GM19467 (cell line): Measurements from ENCODE around the gene SLC24A1.
"Not testable (repeated sequence)": the region's sequence is repeated elsewhere in the genome, so short reads cannot be mapped to it uniquely, and the experiment has no call there.

Experiments used
- ATAC-seq: cut with Tn5 transposase; IDR thresholded peaks from one replicate; pipeline ENCODE4 v1.9.1; 2021; ENCODE audit warnings: mild to moderate bottlenecking, moderate library complexity; ENCODE audit not compliant: unreplicated experiment

SLC24A1 gene

DNA sequence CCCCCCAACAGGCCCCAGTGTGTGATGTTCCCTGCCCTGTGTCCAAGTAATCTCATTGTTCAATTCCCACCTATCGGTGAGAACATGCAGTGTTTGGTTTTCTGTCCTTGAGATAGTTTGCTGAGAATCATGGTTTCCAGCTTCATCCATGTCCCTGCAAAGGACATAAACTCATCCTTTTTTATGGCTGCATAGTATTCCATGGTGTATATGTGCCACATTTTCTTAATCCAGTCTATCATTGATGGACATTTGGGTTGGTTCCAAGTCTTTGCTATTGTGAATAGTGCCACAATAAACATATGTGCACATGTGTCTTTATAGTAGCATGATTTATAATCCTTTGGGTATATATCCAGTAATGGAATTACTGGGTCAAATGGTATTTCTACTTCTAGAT, 5.9 kb upstream of the SLC24A1 start:
- ATAC-seq, result not testable (repeated sequence)

DNA sequence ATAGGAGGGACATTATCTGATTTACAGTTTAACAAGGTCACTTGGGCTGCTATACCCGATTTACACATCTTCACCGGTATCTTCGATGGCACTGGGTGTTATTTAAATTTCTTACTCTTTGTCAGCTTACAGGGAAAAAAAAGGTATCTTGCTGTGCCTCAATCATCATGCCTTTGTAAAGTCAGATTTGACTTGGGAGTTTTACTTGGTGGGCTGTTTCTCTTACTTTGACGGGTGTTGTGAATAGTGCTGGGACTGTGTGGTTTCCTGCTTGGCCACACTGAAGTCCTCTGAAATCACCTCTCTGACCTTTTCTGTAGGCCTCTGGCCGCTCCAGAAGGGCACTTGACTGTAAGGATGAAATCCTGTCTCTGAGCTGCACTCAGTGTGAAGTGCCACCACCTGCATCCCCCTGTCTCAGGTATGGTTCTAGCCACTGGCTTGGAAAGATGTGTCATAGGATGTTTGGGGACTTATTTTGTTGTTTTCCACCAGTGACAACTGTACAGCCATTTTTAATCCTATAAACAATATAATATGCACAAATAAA, 3.1 kb upstream of the SLC24A1 start:
- ATAC-seq, result no peak

DNA sequence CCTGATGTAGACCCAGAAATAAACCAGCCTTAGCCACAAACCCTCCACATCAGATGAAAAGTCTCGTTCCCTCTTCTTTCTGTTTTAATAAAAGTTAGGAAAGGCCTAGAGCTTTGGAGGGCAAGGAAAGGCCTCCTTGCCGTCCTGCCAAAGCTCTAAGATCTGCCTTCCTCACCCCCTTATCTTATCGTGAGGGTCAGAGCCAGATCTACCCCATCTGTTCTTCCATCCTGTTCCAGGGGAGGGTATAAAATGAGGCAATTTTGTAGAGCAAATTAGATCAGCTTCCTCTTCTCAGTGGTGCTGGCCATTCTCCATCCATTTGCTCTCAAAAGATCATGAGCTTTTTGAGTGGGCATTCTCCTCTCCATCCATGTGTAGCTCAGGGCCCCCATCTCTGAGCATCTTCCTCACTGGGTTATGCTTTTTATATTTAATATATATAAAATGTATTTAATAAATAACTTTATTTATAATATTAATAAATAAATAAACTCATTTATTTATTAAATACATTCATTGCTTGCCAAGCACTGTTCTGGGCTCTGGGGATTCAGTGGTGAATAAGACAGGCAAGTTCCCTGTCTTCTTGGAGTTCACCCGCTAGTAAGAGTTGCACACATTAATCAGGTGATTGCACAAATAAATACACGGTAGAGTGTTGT, 2.0 kb upstream of the SLC24A1 start:
- no peak for ATAC-seq

DNA sequence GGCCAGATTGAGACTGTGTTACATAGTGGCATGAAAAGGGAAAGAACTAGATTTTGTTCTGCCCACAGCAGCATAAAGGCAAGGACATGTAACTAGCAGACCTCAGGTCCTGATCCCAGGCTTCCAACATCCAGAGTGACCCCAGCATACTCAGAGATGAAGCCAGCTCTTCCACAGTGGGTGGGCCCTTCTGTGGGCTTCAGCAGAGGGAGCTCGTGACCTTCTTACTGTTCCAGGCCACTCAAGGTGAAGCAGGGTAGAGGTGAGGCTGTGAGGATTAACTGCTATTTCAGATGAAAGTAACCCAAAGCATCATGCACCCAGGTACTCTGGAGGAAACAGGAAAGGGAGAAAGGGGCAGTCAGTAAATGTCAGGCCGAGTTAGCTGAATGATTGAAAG, 905 bp upstream of the SLC24A1 start:
- no peak for ATAC-seq

DNA sequence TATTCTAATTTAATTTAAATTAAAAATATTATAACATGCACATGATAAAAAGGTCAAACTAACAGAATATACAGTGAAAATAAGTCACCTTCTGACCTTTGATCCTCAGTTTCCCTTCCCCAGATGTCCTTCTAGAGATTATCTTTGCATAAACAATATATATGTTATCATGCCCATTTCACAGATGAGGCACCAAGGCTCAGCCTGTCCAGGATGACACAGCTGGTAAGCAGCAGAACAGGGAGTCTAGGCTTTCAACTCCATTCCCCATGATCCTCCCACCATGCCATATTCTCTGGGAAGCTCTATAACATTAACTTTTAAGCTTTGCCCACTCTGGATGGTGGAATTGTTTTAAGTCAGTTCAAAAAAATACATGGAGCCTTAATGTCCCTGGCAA, 1.4 kb downstream of the SLC24A1 start:
- no peak for ATAC-seq

DNA sequence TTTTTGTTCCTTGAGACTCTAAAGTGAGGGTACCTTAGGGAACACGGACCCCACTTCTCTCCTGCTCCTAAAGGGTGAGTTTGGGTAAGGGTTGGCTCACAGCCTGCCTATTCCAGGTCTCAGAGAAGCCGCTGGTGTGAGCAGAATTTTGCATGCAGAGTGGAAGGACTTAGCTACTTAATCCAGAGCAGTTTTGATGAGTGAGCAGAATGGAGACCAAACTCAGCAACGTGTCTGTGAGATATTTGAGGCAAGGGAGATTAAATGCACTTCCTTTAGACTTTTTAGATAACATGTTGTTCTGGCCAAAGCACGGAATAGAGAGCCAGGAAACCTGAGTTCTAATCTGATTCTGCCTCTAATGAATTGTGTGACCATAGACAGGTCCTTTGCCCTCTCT, 5.1 kb downstream of the SLC24A1 start:
- no peak for ATAC-seq

DNA sequence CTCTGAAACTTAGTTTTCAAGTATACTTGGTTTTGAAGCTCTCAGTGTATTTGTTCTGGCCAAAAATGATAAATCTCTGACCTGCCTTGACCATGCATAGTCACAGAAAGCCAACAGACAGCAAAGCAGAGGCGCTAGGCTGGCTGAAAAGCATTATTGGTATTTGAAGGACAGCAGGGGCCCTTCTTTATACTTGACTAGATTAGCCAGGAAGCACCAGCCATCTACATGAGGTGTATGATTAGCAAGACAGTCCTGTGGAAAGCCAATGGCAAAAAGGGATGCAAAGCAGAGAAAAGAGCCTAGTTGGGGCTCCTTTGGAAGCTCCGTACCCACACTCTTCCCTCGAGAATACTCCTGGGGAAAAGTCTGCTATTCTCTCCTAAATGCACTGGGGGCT, 7.8 kb downstream of the SLC24A1 start:
- no peak for ATAC-seq

DNA sequence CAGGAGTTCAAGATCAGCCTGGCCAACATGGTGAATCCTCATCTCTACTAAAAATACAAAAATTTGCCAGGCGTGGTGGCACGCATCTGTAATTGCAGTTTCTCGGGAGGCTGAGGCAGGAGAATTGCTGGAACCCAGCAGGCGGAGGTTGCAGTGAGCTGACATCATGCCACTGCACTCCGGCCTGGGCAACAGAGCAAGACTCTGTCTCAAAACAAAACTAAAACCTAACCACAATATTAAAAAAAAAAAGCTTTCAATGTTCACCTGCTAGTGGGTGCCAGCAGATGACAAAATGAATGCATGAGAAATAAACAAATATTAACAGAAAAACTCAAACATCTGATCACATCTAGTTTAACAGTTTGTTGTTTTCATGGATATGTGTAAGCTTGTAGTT, 9.0 kb downstream of the SLC24A1 start:
- ATAC-seq, result no peak

DNA sequence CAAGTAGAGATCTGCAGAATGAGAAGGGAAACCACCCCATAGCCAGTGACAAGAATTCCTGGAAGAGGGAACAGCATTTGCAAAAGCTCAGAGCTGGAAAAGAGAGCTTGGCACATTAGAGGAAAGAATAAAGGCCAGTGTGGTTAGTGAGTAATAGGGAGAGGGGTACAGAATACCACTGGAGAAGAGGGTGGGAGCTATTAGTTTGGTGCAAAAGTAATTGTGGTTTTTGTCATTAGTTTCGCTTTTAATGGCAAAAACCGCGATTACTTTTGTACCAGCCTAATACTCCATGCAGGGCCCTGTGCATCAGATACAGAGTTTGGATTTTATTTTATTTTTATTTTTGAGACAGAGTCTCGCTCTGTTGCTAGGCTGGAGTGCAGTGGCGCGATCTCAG, 9.8 kb downstream of the SLC24A1 start:
- ATAC-seq, result no peak

DNA sequence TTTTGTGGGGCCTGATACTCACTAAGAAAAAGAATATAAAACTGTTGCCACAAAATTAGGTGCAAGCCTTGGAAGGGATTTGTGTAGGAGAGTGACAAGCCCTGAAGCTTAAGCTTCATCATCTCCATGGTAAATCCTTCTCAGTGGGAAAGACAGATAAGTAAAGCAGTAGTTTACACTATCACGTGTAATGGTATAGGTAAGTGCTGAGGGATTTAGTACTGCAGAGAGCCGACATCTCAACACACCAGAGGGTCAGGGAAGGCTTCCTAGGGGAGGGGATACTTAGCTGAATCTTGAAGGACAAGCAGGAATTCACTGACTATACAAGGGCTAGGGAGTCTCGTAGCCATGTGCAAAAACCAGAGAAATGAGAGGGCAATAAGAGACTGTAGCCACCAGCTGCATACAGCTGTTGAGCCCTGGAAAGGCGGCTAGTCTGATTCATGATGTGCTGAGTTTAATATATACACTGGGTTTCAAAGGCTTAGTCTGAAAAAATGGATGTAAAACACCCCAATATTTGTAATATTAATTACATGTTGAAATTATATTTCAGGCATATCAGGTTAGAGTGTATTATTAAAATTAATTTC, 11.1 kb downstream of the SLC24A1 start:
- ATAC-seq, result no peak

DNA sequence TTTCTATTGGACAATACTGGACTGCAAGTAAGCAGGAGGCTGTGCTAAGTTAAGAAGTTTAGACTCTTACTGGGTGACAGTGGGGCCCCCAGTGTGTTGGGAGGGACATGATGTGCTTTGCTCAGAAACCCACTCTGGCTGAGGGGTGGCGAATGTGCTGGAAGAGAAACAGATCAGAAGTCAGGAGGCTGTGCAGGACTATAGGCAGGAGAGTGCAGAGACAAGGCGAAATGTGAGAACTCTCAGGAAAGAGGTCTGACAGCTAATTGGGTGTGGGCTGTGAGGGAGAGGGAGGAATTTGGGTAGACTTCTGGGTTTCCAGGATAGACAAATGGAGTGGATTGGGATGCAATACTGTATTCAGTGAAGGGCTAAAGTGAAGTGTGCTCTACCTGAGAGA, 12.0 kb downstream of the SLC24A1 start:
- no peak for ATAC-seq

DNA sequence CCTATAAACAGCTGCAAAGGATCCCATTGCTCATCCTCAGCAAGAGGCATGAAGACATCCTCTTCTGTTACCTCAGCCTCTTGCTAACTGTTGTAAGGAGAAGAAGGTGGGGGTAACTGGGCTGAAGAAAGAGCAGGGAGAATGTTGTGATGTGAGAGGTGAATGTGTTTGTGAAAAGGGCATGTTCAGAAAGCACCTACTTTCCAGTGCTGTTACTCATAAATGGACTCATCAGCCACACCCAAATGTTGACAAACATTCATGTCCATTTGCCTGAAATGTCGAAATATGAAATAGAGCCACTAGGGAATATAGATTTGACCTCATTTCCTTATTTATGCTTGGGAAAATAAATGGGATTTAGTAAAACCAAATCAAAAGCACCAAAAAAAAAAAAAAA, 12.6 kb downstream of the SLC24A1 start:
- no peak for ATAC-seq

DNA sequence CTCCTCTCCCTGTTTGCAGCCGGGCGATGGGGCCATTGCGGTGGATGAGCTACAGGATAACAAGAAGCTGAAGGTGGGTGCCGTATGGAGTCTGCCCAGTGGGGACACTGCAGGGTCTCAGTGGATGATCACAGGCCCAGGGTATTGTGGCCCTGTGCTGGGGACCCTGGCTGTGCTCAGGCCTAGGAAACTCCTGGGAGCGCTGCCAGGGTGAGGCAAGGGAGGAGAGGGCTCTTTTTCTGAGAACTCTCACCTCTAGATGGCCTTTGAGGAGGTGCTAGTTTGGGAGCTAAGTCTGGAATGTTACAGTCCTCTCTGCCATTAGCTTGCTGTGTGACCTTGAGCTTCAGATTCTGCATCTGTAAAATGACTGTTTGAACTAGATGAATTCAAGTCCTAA, 16.4 kb downstream of the SLC24A1 start:
- no peak for ATAC-seq

DNA sequence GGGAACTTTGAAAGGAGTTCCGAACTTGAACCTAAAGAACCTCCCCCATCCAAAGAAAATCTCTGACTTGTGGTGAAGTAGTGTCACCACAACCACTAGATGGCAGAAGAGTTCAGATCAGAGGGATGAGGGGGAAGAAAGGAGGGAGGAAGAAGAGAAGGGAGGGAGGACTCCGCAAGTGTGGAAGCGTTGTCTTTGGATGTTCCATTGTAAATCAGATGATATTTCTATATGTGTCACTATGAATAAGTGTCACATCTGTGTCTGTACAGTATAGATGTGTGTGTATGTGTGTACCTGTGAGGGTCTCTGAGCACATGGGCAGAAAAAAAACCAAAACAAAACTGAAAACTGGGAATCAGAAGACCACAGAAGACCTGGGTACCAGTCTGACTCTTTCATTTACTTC, 16.9 kb downstream of the SLC24A1 start:
- ATAC-seq, result no peak

DNA sequence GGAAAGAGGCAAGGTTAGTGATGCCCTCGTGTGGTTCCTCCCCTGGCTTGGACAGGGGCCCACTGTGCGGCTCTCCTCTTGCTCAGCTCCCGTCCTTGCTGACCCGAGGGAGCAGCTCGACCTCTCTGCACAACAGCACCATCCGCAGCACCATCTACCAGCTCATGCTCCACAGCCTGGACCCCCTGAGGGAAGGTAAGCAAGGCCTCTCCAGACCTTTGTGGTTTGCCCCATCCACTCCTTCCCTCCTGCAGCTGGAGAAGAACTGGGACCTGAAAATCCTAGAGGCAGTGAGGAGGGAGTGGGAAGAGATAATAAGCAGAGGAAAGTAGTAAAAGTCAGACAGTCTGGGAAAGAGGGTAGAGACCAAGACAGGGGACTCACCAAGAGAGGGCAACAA, 17.8 kb downstream of the SLC24A1 start:
- no peak for ATAC-seq

DNA sequence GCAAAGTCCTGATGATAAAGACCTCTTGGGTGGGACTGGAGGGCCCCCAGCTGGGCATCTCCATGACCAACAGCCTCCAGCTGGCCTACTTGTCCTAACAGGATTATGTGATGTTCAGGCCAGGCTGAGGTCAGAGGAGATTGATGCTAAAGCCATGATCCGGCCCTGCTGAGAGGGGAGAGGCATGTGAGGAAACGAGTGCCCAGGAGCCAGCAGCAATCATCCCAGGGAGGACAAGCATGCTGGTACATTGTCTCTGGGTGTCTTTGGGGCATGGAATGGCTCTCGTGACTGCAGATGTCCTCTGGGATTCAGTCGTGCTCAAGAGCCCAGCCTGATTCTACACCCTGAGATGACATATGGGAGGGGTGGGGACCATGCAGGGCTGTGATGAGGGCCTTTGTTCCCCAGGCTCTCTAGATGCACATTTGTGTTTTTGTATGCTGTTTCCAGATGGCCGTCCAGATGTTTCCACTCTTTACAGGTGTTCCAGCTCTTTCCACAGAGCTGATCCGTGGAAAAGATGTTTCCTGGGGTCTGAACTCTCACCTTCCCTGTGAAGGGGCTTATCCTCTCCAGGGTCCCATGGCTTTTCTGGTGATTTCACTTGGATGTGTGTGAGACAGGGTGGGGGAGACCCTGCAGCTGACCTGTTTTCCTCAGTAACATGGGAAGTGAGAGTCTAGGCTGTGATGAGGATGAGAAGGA, 20.2 kb downstream of the SLC24A1 start:
- no peak for ATAC-seq

DNA sequence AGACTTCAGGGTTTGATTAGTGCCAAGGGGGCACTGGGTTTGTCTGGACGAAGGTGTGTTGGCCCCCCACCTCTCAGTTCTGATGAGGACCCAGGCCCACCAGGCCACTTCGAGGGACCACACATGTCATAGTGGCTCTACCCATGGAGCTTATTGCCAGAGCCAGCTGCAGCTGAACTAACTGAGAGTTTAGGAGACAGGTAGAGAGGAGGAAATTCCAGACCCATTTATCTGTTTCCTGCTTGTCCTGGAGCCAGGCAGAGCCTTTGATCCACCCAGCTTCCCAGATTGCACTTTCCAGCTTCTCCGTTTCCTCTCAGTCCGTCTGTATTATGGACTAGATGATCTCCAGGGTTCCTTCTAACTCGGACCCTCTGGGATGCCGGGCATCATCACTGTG, 20.9 kb downstream of the SLC24A1 start:
- no peak for ATAC-seq

DNA sequence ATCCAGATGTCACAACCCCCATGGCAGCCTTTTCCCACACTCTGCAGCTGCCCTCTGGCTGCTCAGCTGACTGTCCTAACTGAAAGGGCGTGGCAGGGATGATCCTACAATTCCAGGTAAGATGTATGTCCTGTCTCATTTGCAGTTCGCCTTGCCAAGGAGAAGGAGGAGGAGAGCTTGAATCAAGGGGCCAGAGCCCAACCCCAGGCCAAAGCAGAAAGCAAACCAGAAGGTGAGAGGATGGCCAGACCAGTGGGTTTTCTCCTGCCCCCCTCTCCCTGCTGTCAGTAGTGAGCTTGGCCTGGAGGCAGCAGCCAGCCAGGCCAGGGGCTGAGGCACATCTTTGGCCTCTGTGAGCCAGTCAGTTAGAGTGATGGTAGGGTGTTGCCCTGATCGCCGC, 22.5 kb downstream of the SLC24A1 start:
- ATAC-seq, result no peak

DNA sequence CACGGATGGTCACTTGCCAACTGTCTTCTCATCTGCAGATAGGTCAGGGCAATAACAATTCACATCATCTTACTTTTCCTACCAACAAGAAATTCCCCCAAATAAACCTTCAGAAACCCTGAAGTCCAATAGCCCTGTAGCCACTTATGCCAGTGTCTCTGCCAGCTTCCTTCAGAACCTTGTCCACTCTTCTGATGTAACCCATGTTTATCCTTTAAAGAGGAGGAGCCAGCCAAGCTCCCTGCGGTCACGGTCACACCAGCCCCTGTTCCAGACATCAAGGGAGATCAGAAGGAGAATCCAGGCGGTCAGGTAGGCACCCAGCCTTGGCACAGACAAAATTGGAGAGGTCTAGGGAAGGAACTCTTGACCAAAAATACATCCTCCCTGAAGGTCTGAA, 23.7 kb downstream of the SLC24A1 start:
- ATAC-seq, result no peak

DNA sequence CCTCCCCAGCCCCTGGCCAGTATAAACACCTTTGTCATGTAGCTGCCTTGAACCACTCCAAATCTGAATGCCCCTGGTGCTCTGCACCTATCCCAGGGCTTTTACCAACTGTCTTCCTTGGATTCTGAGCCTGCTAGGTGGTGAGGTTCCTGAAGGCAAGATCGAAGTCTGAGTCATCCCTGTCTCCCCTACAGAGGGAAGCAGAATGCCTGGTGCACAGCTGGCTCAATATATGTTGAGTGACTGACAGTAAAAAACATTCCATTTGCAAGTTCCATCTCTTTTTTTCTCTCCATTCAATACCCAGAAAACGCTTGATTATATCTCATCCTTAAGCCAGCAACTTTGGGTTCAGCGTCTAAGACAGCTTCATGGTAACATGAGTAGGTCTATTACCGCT, 24.7 kb downstream of the SLC24A1 start:
- ATAC-seq, result no peak

DNA sequence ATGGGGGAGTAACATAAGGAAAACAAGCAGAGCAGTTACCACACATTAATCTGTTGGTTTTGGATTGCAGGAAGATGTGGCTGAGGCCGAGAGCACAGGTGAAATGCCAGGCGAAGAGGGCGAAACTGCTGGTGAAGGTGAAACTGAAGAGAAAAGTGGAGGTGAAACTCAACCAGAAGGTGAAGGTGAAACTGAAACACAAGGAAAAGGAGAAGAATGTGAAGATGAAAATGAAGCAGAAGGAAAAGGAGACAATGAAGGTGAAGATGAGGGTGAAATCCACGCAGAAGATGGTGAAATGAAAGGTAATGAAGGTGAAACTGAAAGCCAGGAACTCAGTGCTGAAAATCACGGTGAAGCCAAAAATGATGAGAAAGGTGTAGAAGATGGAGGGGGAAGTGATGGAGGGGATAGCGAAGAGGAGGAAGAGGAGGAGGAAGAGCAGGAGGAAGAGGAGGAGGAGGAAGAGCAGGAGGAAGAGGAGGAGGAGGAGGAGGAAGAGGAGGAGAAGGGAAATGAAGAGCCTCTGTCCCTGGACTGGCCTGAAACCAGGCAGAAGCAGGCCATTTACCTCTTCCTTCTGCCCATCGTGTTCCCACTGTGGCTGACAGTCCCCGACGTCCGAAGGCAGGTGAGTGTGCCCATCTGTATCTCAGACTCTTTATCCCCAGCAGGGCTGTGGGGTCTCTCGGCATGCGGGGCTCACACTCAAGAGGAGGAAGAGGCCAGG, 28.7 kb downstream of the SLC24A1 start:
- no peak for ATAC-seq

DNA sequence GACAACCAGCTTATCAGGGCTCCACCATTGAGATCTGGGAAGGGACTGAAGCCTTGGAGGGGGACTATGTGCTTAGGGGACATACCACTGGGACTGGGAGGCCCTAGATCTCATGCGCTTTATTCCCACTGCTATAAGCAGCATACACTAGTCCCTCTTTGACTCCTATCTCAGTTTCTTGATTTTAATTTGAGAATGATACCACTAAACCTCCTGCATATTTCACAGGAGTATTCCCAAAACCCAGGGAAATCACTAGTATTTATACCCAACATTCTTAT, 29.2 kb downstream of the SLC24A1 start:
- ATAC-seq, result no peak
